HepG2 (cell line): ENCODE measurements around the gene SMAD3. TPM values are rescaled to one million over a fixed set of nuclear protein-coding genes. Genes with fewer than 3 reads are reported as not detected.

Experiments
- ATF4 ChIP-seq, 2 experiments: fragments of 450-650 bp in 1 of 2; sonication (generic) in 1 of 2; formaldehyde crosslinking; IDR thresholded peaks; 2 replicates each; pipeline versions ENCODE4 v1.5.0 to v1.8.0; 2020 to 2022; ENCODE audit warnings: mild to moderate bottlenecking in 1 of 2, missing genetic modification reagents in 1 of 2
- CERS6 ChIP-seq: sonication (generic); formaldehyde crosslinking; IDR thresholded peaks from 2 replicates; pipeline ENCODE4 v1.5.0; 2020; ENCODE audit warnings: missing genetic modification reagents
- CSRNP2 ChIP-seq: sonication (generic); formaldehyde crosslinking; conservative IDR thresholded peaks from 2 replicates; pipeline ENCODE4 v1.8.0; 2022; ENCODE audit warnings: low read depth, missing genetic modification reagents
- E2F1 ChIP-seq: sonication (generic); formaldehyde crosslinking; IDR thresholded peaks from 2 replicates; pipeline ENCODE4 v1.5.0; 2020; ENCODE audit warnings: missing genetic modification reagents
- ELF4 ChIP-seq: sonication (generic); formaldehyde crosslinking; IDR thresholded peaks from 2 replicates; pipeline ENCODE4 v1.5.0; 2020; ENCODE audit warnings: missing genetic modification reagents, mild to moderate bottlenecking, moderate library complexity, borderline replicate concordance
- FOXJ3 ChIP-seq: sonication (generic); formaldehyde crosslinking; IDR thresholded peaks from 2 replicates; pipeline ENCODE4 v1.4.0; 2020; ENCODE audit warnings: missing genetic modification reagents, mild to moderate bottlenecking, borderline replicate concordance
- HDAC1 ChIP-seq: sonication (generic); formaldehyde crosslinking; IDR thresholded peaks from 2 replicates; pipeline ENCODE4 v1.5.1; 2020; ENCODE audit warnings: mild to moderate bottlenecking, missing genetic modification reagents
- HOXD1 ChIP-seq: sonication (generic); formaldehyde crosslinking; IDR thresholded peaks from 2 replicates; pipeline ENCODE4 v1.5.0; 2020; ENCODE audit warnings: missing genetic modification reagents
- MTERF4 ChIP-seq: sonication (generic); formaldehyde crosslinking; IDR thresholded peaks from 2 replicates; pipeline ENCODE4 v1.8.0; 2023; ENCODE audit warnings: mild to moderate bottlenecking, missing genetic modification reagents
- NPAS2 ChIP-seq: sonication (generic); formaldehyde crosslinking; IDR thresholded peaks from 2 replicates; pipeline ENCODE4 v1.8.0; 2022; ENCODE audit warnings: mild to moderate bottlenecking, missing genetic modification reagents, borderline replicate concordance
- NR2C2 ChIP-seq: sonication (generic); formaldehyde crosslinking; IDR thresholded peaks from 2 replicates; pipeline ENCODE4 v1.4.0; 2020; ENCODE audit warnings: missing genetic modification reagents, mild to moderate bottlenecking, moderate library complexity, borderline replicate concordance
- RBFOX2 ChIP-seq: fragments of 200-400 bp; formaldehyde crosslinking; IDR thresholded peaks from 2 replicates; pipeline ENCODE4 v1.6.1; 2017; ENCODE audit warnings: low read depth, mild to moderate bottlenecking, low read length
- RFXANK ChIP-seq: IDR thresholded peaks from 2 replicates; pipeline ENCODE4 v1.6.1; 2016
- SOX13 ChIP-seq, 3 experiments: fragments of 450-650 bp in 1 of 3; sonication (generic) in 1 of 3; formaldehyde crosslinking in 1 of 3; IDR thresholded peaks in 2 of 3; conservative IDR thresholded peaks in 1 of 3; 2 replicates each; pipeline versions ENCODE4 v1.5.0 to v1.6.1; 2016 to 2020; ENCODE audit warnings: antibody characterized with exemption in 1 of 3, mild to moderate bottlenecking in 1 of 3, missing compliant biosample characterization in 1 of 3, missing genetic modification reagents in 1 of 3, moderate library complexity in 1 of 3
- TFE3 ChIP-seq: IDR thresholded peaks from 2 replicates; pipeline ENCODE4 v1.6.1; 2016
- ZNF329 ChIP-seq: sonication (generic); formaldehyde crosslinking; IDR thresholded peaks from 2 replicates; pipeline ENCODE4 v1.9.0; 2021; ENCODE audit warnings: low read depth, mild to moderate bottlenecking, missing genetic modification reagents
- ZNF362 ChIP-seq: sonication (generic); formaldehyde crosslinking; IDR thresholded peaks from 2 replicates; pipeline ENCODE4 v1.4.0; 2020; ENCODE audit warnings: missing genetic modification reagents, mild to moderate bottlenecking, borderline replicate concordance
- ZNF44 ChIP-seq: sonication (generic); formaldehyde crosslinking; IDR thresholded peaks from 2 replicates; pipeline ENCODE4 v1.5.1; 2020; ENCODE audit warnings: mild to moderate bottlenecking, missing genetic modification reagents
- ZNF772 ChIP-seq: sonication (generic); formaldehyde crosslinking; IDR thresholded peaks from 2 replicates; pipeline ENCODE4 v1.5.0; 2020; ENCODE audit warnings: mild to moderate bottlenecking, missing genetic modification reagents
- polyA plus RNA-seq, 8 experiments: library from polyadenylated mRNA; depleted of rRNA in 3 of 8; stranded (reverse) in 7 of 8; unstranded in 1 of 8; fragments of >200 nt; fragmentation: Illumina TruSeq in 4 of 8; extraction: Trizol in 4 of 8; gene quantifications; 2 replicates each; pipeline versions ENCODE4 v1.2.1 to v1.2.3, GENCODE V29; 2011 to 2016; ENCODE audit warnings: low read depth in 4 of 8, missing spikeins in 1 of 8, mixed read lengths in 1 of 8; ENCODE audit not compliant: insufficient read depth in 1 of 8
- total RNA-seq, 5 experiments: library from RNA; depleted of rRNA; stranded (reverse); fragments of >200 nt; fragmentation: Illumina TruSeq; extraction: Trizol; gene quantifications; 2 replicates each; pipeline ENCODE4 v1.2.3, GENCODE V29; 2016; ENCODE audit warnings: low read depth in 1 of 5

SMAD3 gene
- total and polyA plus RNA-seq, 2 of the 13 experiments (the other 11 are each of a cell fraction or from before 2014, with no cell fraction given), result 8.6 to 56.3 TPM

- TF ChIP-seq HOXD1 (CRISPR knock-in tag) (peak; percentile 74; the same call in 1 of the 2 replicates), NR2C2 (CRISPR knock-in tag) (no peak; the same call in 1 of the 2 replicates), ZNF44 (CRISPR knock-in tag) (no peak), ZNF772 (peak; percentile 75), CERS6 (CRISPR knock-in tag) (no peak), CSRNP2 (no peak), NPAS2 (no peak), RFXANK (CRISPR knock-in tag) (no peak), E2F1 (no peak), SOX13 (IDR thresholded peaks at IDR 0.05) (peak; percentile 97), SOX13 (CRISPR knock-in tag; conservative IDR thresholded peaks at IDR 0.05 in 1 of 2, IDR thresholded peaks at IDR 0.05 in 1 of 2) (peak in 1 of 2 experiments; percentile 99; a peak in 2 of 4 replicates), FOXJ3 (CRISPR knock-in tag) (peak; percentile 87), ZNF329 (CRISPR knock-in tag) (no peak), HDAC1 (peak; percentile 97), ZNF362 (CRISPR knock-in tag) (peak; percentile 56; the same call in 1 of the 2 replicates), MTERF4 (no peak), ELF4 (CRISPR knock-in tag) (no peak), ATF4 (CRISPR knock-in tag; IDR thresholded peaks at IDR 0.05) (peak in 1 of 2 experiments; percentile 52; a peak in 1 of 4 replicates), TFE3 (CRISPR knock-in tag) (peak; percentile 46; the same call in 1 of the 2 replicates), RBFOX2 (no peak)
Observed at GRCh38 chr15:67146875-67147381, 81.5 kb downstream of the SMAD3 start (continued).
